K562 (cell line): Measurements from ENCODE around the gene ADGRB3. TPM values are rescaled to one million over a fixed set of nuclear protein-coding genes. Genes with fewer than 3 reads are reported as not detected.

Experiments
- ARID1B ChIP-seq: fragments of 450-650 bp; IDR thresholded peaks from 2 replicates; pipeline ENCODE4 v1.6.1; 2016; ENCODE audit warnings: antibody characterized with exemption, mild to moderate bottlenecking, inconsistent platforms
- CREBBP ChIP-seq: IDR thresholded peaks from one replicate; pipeline ENCODE4 v1.6.1; 2012; ENCODE audit warnings: low read depth, mild to moderate bottlenecking, control low read depth, inconsistent platforms, low read length
- FOXA1 ChIP-seq: fragments of 450-650 bp; IDR thresholded peaks from 2 replicates; pipeline ENCODE4 v1.6.1; 2016; ENCODE audit warnings: mild to moderate bottlenecking, borderline replicate concordance
- FOXK1 ChIP-seq: sonication (generic); formaldehyde crosslinking; IDR thresholded peaks from 2 replicates; pipeline ENCODE4 v1.8.0; 2022; ENCODE audit warnings: missing genetic modification reagents, mild to moderate bottlenecking, borderline replicate concordance
- HDAC2 ChIP-seq: fragments of 450-650 bp; IDR thresholded peaks from 2 replicates; pipeline ENCODE4 v1.6.1; 2016; ENCODE audit warnings: mild to moderate bottlenecking
- NCOR1 ChIP-seq: fragments of 450-650 bp; IDR thresholded peaks from 2 replicates; pipeline ENCODE4 v1.6.1; 2016; ENCODE audit warnings: mild to moderate bottlenecking, moderate library complexity
- PRPF4 ChIP-seq: fragments of 200-400 bp; formaldehyde crosslinking; IDR thresholded peaks from one replicate; pipeline ENCODE4 v1.6.1; 2017; ENCODE audit warnings: low read length, low read depth, mild to moderate bottlenecking; ENCODE audit not compliant: insufficient read depth, poor library complexity, severe bottlenecking
- RB1 ChIP-seq: fragments of 450-650 bp; IDR thresholded peaks from 2 replicates; pipeline ENCODE4 v1.6.1; 2017; ENCODE audit warnings: low read depth, mild to moderate bottlenecking
- SOX6 ChIP-seq: fragments of 450-650 bp; IDR thresholded peaks from 2 replicates; pipeline ENCODE4 v1.6.1; 2014; ENCODE audit warnings: mild to moderate bottlenecking
- ZBTB8A ChIP-seq: fragments of 450-650 bp; IDR thresholded peaks from 2 replicates; pipeline ENCODE4 v1.6.1; 2018; ENCODE audit warnings: mild to moderate bottlenecking, moderate library complexity; ENCODE audit not compliant: partially characterized antibody
- ZNF174 ChIP-seq: fragments of 250-450 bp; sonication (Bioruptor Pico); IDR thresholded peaks from 2 replicates; pipeline ENCODE4 v1.4.0; 2020; ENCODE audit warnings: mild to moderate bottlenecking
- polyA plus RNA-seq, 8 experiments: library from polyadenylated mRNA; depleted of rRNA in 4 of 8; stranded (reverse) in 5 of 8; unstranded in 3 of 8; fragments of >200 nt; fragmentation: Nextera tagmentation in 2 of 8; fragmentation: Illumina TruSeq in 1 of 8; extraction: Ambion mirVana in 2 of 8; extraction: Trizol in 1 of 8; gene quantifications; 2 replicates each; pipeline versions ENCODE4 v1.2.1 to v1.2.3, GENCODE V29; 2011 to 2014; ENCODE audit warnings: inconsistent platforms in 1 of 8, missing spikeins in 1 of 8
- total RNA-seq, 7 experiments: library from RNA; depleted of rRNA in 6 of 7; stranded (reverse); fragments of >200 nt in 6 of 7; fragmentation: Illumina TruSeq in 2 of 7; extraction: Trizol in 2 of 7; gene quantifications; 2 replicates each; pipeline versions ENCODE4 v1.2.1 to v1.2.3, GENCODE V29; 2011 to 2021; ENCODE audit warnings: low replicate concordance in 1 of 7
- TF ChIP-seq, protein P1 (sequence below), 2 experiments: fragments of 150-350 bp in 1 of 2; IDR thresholded peaks; 2 replicates each; pipeline ENCODE4 v1.6.1; 2012 to 2016; ENCODE audit warnings: low read depth in 2 of 2, low read length in 2 of 2, mild to moderate bottlenecking in 1 of 2, moderate library complexity in 1 of 2
- TF ChIP-seq, protein P2 (sequence below): IDR thresholded peaks from 2 replicates; pipeline ENCODE4 v1.6.1; 2014; ENCODE audit warnings: antibody characterized with exemption
- TF ChIP-seq, protein P3 (sequence below): fragments of 250-450 bp; sonication (Bioruptor Pico); IDR thresholded peaks from 2 replicates; pipeline ENCODE4 v1.6.1; 2021; ENCODE audit warnings: mild to moderate bottlenecking

Gene ADGRB3
- total and polyA plus RNA-seq, 9 of the 15 experiments (the other 6 are each of a cell fraction or from before 2014, with no cell fraction given): 0.90 to 7.8 (median 2.4) TPM

DNA sequence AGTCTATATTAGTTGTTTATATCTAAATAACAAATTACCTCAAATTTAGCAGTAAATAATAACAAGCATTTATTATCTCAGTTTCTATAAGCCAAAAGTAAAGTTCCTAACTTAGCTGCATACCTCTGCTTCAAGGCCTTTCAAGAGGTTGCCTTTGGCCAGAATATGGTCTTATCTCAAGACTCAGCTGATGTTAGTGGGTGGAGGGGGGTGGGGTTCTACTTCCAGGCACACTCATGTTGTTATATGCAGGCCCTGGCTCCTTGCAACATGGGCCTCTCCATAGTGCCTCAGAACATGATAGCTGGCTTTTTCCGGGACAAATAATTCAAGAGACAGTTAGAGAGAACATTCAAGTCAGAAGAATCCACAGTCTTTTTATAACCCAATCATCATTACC lies 266.0 kb downstream of the ADGRB3 start (continued):
- TF ChIP-seq, protein P1, sequence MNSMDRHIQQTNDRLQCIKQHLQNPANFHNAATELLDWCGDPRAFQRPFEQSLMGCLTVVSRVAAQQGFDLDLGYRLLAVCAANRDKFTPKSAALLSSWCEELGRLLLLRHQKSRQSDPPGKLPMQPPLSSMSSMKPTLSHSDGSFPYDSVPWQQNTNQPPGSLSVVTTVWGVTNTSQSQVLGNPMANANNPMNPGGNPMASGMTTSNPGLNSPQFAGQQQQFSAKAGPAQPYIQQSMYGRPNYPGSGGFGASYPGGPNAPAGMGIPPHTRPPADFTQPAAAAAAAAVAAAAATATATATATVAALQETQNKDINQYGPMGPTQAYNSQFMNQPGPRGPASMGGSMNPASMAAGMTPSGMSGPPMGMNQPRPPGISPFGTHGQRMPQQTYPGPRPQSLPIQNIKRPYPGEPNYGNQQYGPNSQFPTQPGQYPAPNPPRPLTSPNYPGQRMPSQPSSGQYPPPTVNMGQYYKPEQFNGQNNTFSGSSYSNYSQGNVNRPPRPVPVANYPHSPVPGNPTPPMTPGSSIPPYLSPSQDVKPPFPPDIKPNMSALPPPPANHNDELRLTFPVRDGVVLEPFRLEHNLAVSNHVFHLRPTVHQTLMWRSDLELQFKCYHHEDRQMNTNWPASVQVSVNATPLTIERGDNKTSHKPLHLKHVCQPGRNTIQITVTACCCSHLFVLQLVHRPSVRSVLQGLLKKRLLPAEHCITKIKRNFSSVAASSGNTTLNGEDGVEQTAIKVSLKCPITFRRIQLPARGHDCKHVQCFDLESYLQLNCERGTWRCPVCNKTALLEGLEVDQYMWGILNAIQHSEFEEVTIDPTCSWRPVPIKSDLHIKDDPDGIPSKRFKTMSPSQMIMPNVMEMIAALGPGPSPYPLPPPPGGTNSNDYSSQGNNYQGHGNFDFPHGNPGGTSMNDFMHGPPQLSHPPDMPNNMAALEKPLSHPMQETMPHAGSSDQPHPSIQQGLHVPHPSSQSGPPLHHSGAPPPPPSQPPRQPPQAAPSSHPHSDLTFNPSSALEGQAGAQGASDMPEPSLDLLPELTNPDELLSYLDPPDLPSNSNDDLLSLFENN (IDR thresholded peaks at IDR 0.05; ENCODE audit: low read depth in 2 of 2, low read length in 2 of 2): no peak
- TF ChIP-seq CREBBP: no peak
- TF ChIP-seq PRPF4: no peak
- no peak for TF ChIP-seq ZNF174 (CRISPR knock-in tag)
- TF ChIP-seq FOXA1: no peak
- TF ChIP-seq, protein P2, sequence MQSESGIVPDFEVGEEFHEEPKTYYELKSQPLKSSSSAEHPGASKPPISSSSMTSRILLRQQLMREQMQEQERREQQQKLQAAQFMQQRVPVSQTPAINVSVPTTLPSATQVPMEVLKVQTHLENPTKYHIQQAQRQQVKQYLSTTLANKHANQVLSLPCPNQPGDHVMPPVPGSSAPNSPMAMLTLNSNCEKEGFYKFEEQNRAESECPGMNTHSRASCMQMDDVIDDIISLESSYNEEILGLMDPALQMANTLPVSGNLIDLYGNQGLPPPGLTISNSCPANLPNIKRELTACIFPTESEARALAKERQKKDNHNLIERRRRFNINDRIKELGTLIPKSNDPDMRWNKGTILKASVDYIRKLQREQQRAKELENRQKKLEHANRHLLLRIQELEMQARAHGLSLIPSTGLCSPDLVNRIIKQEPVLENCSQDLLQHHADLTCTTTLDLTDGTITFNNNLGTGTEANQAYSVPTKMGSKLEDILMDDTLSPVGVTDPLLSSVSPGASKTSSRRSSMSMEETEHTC: no peak
- TF ChIP-seq, protein P3, sequence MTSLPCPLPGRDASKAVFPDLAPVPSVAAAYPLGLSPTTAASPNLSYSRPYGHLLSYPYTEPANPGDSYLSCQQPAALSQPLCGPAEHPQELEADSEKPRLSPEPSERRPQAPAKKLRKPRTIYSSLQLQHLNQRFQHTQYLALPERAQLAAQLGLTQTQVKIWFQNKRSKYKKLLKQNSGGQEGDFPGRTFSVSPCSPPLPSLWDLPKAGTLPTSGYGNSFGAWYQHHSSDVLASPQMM (CRISPR knock-in tag): no peak
- TF ChIP-seq ZBTB8A: no peak
- TF ChIP-seq SOX6: no peak
- no peak for TF ChIP-seq RB1
- peak; percentile 37; the same call in 1 of the 2 replicates for TF ChIP-seq ARID1B
- TF ChIP-seq FOXK1 (CRISPR knock-in tag): no peak
- no peak for TF ChIP-seq HDAC2
- TF ChIP-seq NCOR1: peak; percentile 28; the same call in 1 of the 2 replicates
